ENCODE measurements around the gene FAM221B.

FAM221B gene

GRCh38 chr9:35808433-35808832 lies 20.1 kb downstream of the FAM221B start:
- Histone ChIP-seq H3K4me3 (ENCODE audit: low read length) (no peak overlapping the region), H3K4me1 (ENCODE audit: control insufficient read depth, insufficient read depth, low read length) (no peaks in the 10 kb centered on the region), H3K36me3 (ENCODE audit: control insufficient read depth, insufficient read depth, low read length) (no peaks in the 10 kb centered on the region), H3K27ac (ENCODE audit: low read length) (no peak overlapping the region), H3K9me3 (ENCODE audit: control insufficient read depth, insufficient read depth, low read length) (no peaks in the 10 kb centered on the region), H3K27me3 (ENCODE audit: control insufficient read depth, insufficient read depth, low read length) (no peaks in the 10 kb centered on the region)
- DNase-seq (ENCODE audit: low read depth, low spot score): no peak
- no CpG with 5 or more reads among the region's 9 CpGs for WGBS (ENCODE audit: insufficient coverage, insufficient read length)

- Histone ChIP-seq H3K4me1 (ENCODE audit: control insufficient read depth, insufficient read depth, low read length) (no peaks in the 10 kb centered on the region), H3K9me3 (ENCODE audit: control insufficient read depth, insufficient read depth, low read length) (no peaks in the 10 kb centered on the region), H3K36me3 (ENCODE audit: control insufficient read depth, insufficient read depth, low read length) (peaks cover 5% of the 10 kb centered on the region; the same call in 1 of the 2 replicates), H3K27me3 (ENCODE audit: control insufficient read depth, insufficient read depth, low read length) (no peaks in the 10 kb centered on the region), H3K4me3 (ENCODE audit: low read length) (no peak overlapping the region), H3K27ac (ENCODE audit: low read length) (no peak overlapping the region)
- DNase-seq (ENCODE audit: low read depth, low spot score): no peak
- no CpG with 5 or more reads among the region's 8 CpGs for WGBS (ENCODE audit: insufficient coverage, insufficient read length)
Measured at GRCh38 chr9:35806101-35806500, 22.4 kb downstream of the FAM221B start.

GRCh38 chr9:35801328-35802128 lies 27.0 kb downstream of the FAM221B start:
- Histone ChIP-seq H3K4me1 (ENCODE audit: control insufficient read depth, insufficient read depth, low read length) (no peaks in the 10 kb centered on the region), H3K9me3 (ENCODE audit: control insufficient read depth, insufficient read depth, low read length) (no peaks in the 10 kb centered on the region), H3K27ac (ENCODE audit: low read length) (no peak overlapping the region), H3K4me3 (ENCODE audit: low read length) (no peak overlapping the region), H3K36me3 (ENCODE audit: control insufficient read depth, insufficient read depth, low read length) (peaks cover 7% of the 10 kb centered on the region; the same call in 1 of the 2 replicates), H3K27me3 (ENCODE audit: control insufficient read depth, insufficient read depth, low read length) (no peaks in the 10 kb centered on the region)
- no peak for DNase-seq (ENCODE audit: low read depth, low spot score)
- no CpG with 5 or more reads among the region's 13 CpGs for WGBS (ENCODE audit: insufficient coverage, insufficient read length)

GRCh38 chr9:35800530-35800929 lies 28.0 kb downstream of the FAM221B start:
- Histone ChIP-seq H3K4me1 (ENCODE audit: control insufficient read depth, insufficient read depth, low read length) (no peaks in the 10 kb centered on the region), H3K36me3 (ENCODE audit: control insufficient read depth, insufficient read depth, low read length) (peaks cover 7% of the 10 kb centered on the region; the same call in 1 of the 2 replicates), H3K9me3 (ENCODE audit: control insufficient read depth, insufficient read depth, low read length) (no peaks in the 10 kb centered on the region), H3K27ac (ENCODE audit: low read length) (no peak overlapping the region), H3K27me3 (ENCODE audit: control insufficient read depth, insufficient read depth, low read length) (no peaks in the 10 kb centered on the region), H3K4me3 (ENCODE audit: low read length) (no peak overlapping the region)
- no peak for DNase-seq (ENCODE audit: low read depth, low spot score)
- WGBS (ENCODE audit: insufficient coverage, insufficient read length): no CpG with 5 or more reads among the region's 7 CpGs

GRCh38 chr9:35798658-35799374 lies 29.7 kb downstream of the FAM221B start:
- Histone ChIP-seq H3K4me1 (ENCODE audit: control insufficient read depth, insufficient read depth, low read length) (no peaks in the 10 kb centered on the region), H3K4me3 (ENCODE audit: low read length) (no peak overlapping the region), H3K9me3 (ENCODE audit: control insufficient read depth, insufficient read depth, low read length) (no peaks in the 10 kb centered on the region), H3K27ac (ENCODE audit: low read length) (no peak overlapping the region), H3K36me3 (ENCODE audit: control insufficient read depth, insufficient read depth, low read length) (peaks cover 7% of the 10 kb centered on the region; the same call in 1 of the 2 replicates), H3K27me3 (ENCODE audit: control insufficient read depth, insufficient read depth, low read length) (no peaks in the 10 kb centered on the region)
- DNase-seq (ENCODE audit: low read depth, low spot score): no peak
- no CpG with 5 or more reads among the region's 4 CpGs for WGBS (ENCODE audit: insufficient coverage, insufficient read length)

- no peak overlapping the region for H3K27ac ChIP-seq (ENCODE audit: low read length)
- peaks cover 6% of the 10 kb centered on the region; the same call in 1 of the 2 replicates for H3K36me3 ChIP-seq (ENCODE audit: control insufficient read depth, insufficient read depth, low read length)
- no CpG with 5 or more reads among the region's 6 CpGs for WGBS (ENCODE audit: insufficient coverage, insufficient read length)
- no peaks in the 10 kb centered on the region for H3K9me3 ChIP-seq (ENCODE audit: control insufficient read depth, insufficient read depth, low read length)
- no peak for DNase-seq (ENCODE audit: low read depth, low spot score)
- no peak overlapping the region for H3K4me3 ChIP-seq (ENCODE audit: low read length)
- no peaks in the 10 kb centered on the region for H3K4me1 ChIP-seq (ENCODE audit: control insufficient read depth, insufficient read depth, low read length)
- no peaks in the 10 kb centered on the region for H3K27me3 ChIP-seq (ENCODE audit: control insufficient read depth, insufficient read depth, low read length)
Measured at GRCh38 chr9:35797311-35798109, 31.0 kb downstream of the FAM221B start.

DNA sequence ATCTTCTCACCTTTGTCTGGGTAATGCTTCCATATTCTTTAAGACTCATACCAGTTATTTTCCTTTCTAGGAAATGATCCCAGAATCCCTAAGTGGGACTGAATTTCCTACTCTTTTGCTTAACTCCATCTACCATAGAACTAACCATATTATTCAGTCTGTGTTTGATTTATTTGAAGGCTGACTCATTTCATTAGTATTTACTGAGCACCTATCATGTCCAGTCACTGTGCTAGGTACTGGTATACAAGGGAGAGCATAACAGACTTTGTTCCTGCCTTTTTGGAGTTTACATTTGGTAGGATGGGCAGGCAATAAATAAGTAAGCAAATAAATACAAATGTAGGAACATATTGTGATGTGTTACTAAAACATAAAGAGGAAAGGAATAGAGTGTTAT lies 32.8 kb downstream of the FAM221B start:
- Histone ChIP-seq H3K4me3 (ENCODE audit: low read length) (no peak overlapping the region), H3K9me3 (ENCODE audit: control insufficient read depth, insufficient read depth, low read length) (no peaks in the 10 kb centered on the region), H3K27me3 (ENCODE audit: control insufficient read depth, insufficient read depth, low read length) (no peaks in the 10 kb centered on the region), H3K36me3 (ENCODE audit: control insufficient read depth, insufficient read depth, low read length) (0 out of 2 replicates have a peak, but pooled peaks cover under 1% of the 10 kb centered on the region), H3K4me1 (ENCODE audit: control insufficient read depth, insufficient read depth, low read length) (peaks cover 4% of the 10 kb centered on the region), H3K27ac (ENCODE audit: low read length) (no peak overlapping the region)
- DNase-seq (ENCODE audit: low read depth, low spot score): no peak

- WGBS (ENCODE audit: insufficient coverage, insufficient read length): no CpG with 5 or more reads among the region's 2 CpGs
- H3K27ac ChIP-seq (ENCODE audit: low read length): no peak overlapping the region
Measured at GRCh38 chr9:35793461-35793860, 35.1 kb downstream of the FAM221B start.

DNA sequence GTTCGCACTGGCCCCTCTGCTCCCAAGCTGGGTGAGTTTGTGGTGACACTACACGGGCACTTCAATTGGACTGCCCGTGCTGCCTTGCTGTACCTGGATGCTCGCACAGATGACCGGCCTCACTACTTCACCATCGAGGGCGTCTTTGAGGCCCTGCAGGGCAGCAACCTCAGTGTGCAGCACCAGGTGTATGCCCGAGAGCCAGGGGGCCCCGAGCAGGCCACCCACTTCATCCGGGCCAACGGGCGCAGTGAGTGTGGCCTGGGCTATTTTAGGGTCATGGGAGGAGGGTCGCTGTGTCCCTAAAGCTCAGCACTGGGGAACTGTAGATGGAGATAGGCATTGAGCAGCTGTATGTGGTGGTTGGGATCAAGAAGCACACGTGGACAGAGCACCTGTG lies 35.7 kb downstream of the FAM221B start:
- H3K9me3 ChIP-seq (ENCODE audit: control insufficient read depth, insufficient read depth, low read length): no peaks in the 10 kb centered on the region
- H3K36me3 ChIP-seq (ENCODE audit: control insufficient read depth, insufficient read depth, low read length): no peaks in the 10 kb centered on the region
- no peak overlapping the region for H3K4me3 ChIP-seq (ENCODE audit: low read length)
- peaks cover 5% of the 10 kb centered on the region for H3K4me1 ChIP-seq (ENCODE audit: control insufficient read depth, insufficient read depth, low read length)
- no peak for DNase-seq (ENCODE audit: low read depth, low spot score)
- H3K27ac ChIP-seq (ENCODE audit: low read length): no peak overlapping the region
- no peaks in the 10 kb centered on the region for H3K27me3 ChIP-seq (ENCODE audit: control insufficient read depth, insufficient read depth, low read length)
- whole genome bisulfite sequencing (ENCODE audit: insufficient coverage, insufficient read length): no CpG with 5 or more reads among the region's 14 CpGs

More at GRCh38 chr9:35793461-35793860, 35.1 kb downstream of the FAM221B start:
- Histone ChIP-seq H3K27me3 (ENCODE audit: control insufficient read depth, insufficient read depth, low read length) (no peaks in the 10 kb centered on the region), H3K4me3 (ENCODE audit: low read length) (no peak overlapping the region), H3K36me3 (ENCODE audit: control insufficient read depth, insufficient read depth, low read length) (no peaks in the 10 kb centered on the region), H3K4me1 (ENCODE audit: control insufficient read depth, insufficient read depth, low read length) (peaks cover 5% of the 10 kb centered on the region), H3K9me3 (ENCODE audit: control insufficient read depth, insufficient read depth, low read length) (no peaks in the 10 kb centered on the region)
- DNase-seq (ENCODE audit: low read depth, low spot score): no peak

Measured in iPS DF 6.9 (cell line).